Thymus (tissue), 11 donors: ENCODE results near the gene WNT3. TPM values are rescaled to one million over a fixed set of nuclear protein-coding genes. Genes with fewer than 3 reads are reported as not detected.
A peak's percentile ranks its signal among the peaks of the same experiment; 100 is the strongest.

ENCODE experiments used
- DNase-seq, 9 donors: peaks; one replicate each; pipeline ENCODE4 v3.0.0-alpha.2; 2013; ENCODE audit warnings: low spot score in 9 of 9, low read depth in 6 of 9, missing footprints in 1 of 9
- H3K27ac ChIP-seq, 2 donors: one replicate each; pipeline ENCODE4 v1.5.1; 2013; ENCODE audit warnings: control low read depth in 1 of 2, low read depth in 1 of 2, low read length in 1 of 2, mild to moderate bottlenecking in 1 of 2, moderate library complexity in 1 of 2
- H3K27me3 ChIP-seq, 2 donors: one replicate each; pipeline ENCODE4 v1.5.1; 2013; ENCODE audit warnings: low read length in 1 of 2; ENCODE audit not compliant: control insufficient read depth in 2 of 2, insufficient read depth in 1 of 2
- H3K36me3 ChIP-seq, 2 donors: one replicate each; pipeline ENCODE4 v1.5.1; 2013; ENCODE audit warnings: low read length in 1 of 2, mild to moderate bottlenecking in 1 of 2, moderate library complexity in 1 of 2; ENCODE audit not compliant: control insufficient read depth in 2 of 2, insufficient read depth in 2 of 2
- H3K4me1 ChIP-seq, 2 donors: one replicate each; pipeline ENCODE4 v1.5.1; 2013; ENCODE audit warnings: low read length in 2 of 2; ENCODE audit not compliant: control insufficient read depth in 2 of 2, insufficient read depth in 2 of 2
- H3K4me3 ChIP-seq, 2 donors: one replicate each; pipeline ENCODE4 v1.5.1; 2013; ENCODE audit warnings: low read length in 2 of 2, control low read depth in 1 of 2, mild to moderate bottlenecking in 1 of 2
- H3K9me3 ChIP-seq, 2 donors: one replicate each; pipeline ENCODE4 v1.5.1; 2013; ENCODE audit warnings: low read length in 1 of 2, mild to moderate bottlenecking in 1 of 2; ENCODE audit not compliant: control insufficient read depth in 2 of 2, insufficient read depth in 1 of 2
- WGBS: extraction: QIAGEN DNeasy Blood & Tissue Kit; methylation state at CpG from one replicate; pipeline ENCODE4 v1.1.7; 2013; 5-methylcytosine and 5-hydroxymethylcytosine counted together
- polyA plus RNA-seq: library from polyadenylated mRNA; stranded (reverse); fragments of 200-250 nt; gene quantifications from one replicate; pipeline ENCODE4 v1.2.3, GENCODE V29; 2013
- total RNA-seq: library from RNA; stranded (reverse); fragments of 120-200 nt; gene quantifications from one replicate; pipeline ENCODE4 v1.2.4, GENCODE V29; 2013
- donor health status: healthy.

Gene WNT3
- total and polyA plus RNA-seq, 2 donors, result 0.42 to 1.0 TPM

DNA sequence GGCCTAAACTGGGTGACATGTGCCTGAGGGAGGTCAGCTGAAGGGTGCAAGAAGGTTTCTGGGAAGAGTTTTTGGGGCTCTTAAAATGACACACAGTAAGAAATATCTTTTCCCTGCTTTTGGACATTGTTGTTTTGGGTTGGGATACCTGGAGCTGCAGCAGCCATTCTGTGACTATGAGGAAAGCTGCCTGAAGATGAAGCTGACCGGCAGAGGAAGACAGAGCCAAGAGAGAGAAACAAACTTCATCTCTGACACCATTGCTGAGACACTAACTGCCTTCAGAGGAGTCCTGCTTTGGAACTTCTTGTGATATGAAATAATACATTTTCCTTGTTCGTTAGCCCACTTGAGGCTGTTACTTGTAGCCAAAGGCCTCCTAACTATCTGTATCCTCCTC lies 8.8 kb upstream of the WNT3 start:
- DNase-seq, result no peak
- Histone ChIP-seq H3K27me3 (peaks cover 15 to 48% of the 10 kb centered on the region in 2 donors), H3K9me3 (peaks cover 0 to under 1% of the 10 kb centered on the region in 2 donors), H3K4me1 (no peaks in the 10 kb centered on the region), H3K36me3 (no peaks in the 10 kb centered on the region), H3K4me3 (no peak overlapping the region), H3K27ac (no peak overlapping the region)
- WGBS, result 90% methylated on average over 2 of the region's 2 CpGs

DNA sequence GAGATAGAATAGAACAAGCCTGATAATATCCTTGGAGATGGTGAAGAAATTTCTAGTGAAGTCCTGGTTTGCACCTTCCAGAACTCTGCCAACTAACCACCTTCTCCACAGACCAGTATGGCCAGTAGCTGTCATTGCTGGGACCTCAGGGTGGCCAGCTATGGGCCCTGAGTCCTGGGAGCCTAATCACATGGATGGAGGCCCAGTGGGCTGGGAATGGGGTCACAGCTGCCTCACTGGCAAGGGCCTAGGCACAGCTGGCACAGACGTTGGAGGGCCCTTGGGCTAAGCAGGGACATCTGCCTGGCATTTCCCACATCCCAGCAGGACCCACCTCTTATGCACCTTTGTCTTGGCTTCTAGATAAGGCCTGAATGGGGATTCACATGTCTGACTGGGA lies 7.6 kb upstream of the WNT3 start:
- Histone ChIP-seq H3K27ac (no peak overlapping the region), H3K4me1 (no peaks in the 10 kb centered on the region), H3K27me3 (peaks cover 26 to 50% of the 10 kb centered on the region in 2 donors), H3K9me3 (peaks cover 0 to 2% of the 10 kb centered on the region in 2 donors), H3K36me3 (no peaks in the 10 kb centered on the region), H3K4me3 (no peak overlapping the region)
- WGBS, result 89% methylated on average over 1 of the region's 1 CpG
- DNase-seq, result no peak

DNA sequence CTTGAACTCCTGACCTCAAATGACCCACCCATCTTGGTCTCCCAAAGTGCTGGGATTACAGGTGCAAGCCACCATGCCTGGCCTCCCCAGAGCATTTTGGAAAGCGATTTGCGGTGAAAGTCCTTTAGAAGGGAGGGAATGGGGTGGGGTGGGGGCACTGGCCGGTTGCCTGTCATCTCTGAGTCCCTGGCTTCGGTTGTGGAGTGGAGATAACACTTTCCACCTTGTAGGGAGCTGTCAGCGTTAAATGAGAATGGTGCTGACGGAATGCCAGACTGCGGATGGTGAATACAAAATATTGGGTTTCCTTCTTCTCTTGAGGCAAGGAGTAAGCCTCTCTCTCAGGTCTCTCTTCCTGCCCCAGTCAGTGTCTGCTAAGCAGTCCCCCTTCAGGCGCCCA lies 5.2 kb upstream of the WNT3 start:
- H3K4me1 ChIP-seq, result peaks cover 6 to 11% of the 10 kb centered on the region in 2 donors
- peaks cover 0 to 2% of the 10 kb centered on the region in 2 donors for H3K9me3 ChIP-seq
- H3K4me3 ChIP-seq, result no peak overlapping the region
- no peaks in the 10 kb centered on the region for H3K36me3 ChIP-seq
- no peak for DNase-seq
- H3K27me3 ChIP-seq, result peaks cover 48 to 70% of the 10 kb centered on the region in 2 donors
- WGBS, result 91% methylated on average over 8 of the region's 8 CpGs
- no peak overlapping the region for H3K27ac ChIP-seq

DNA sequence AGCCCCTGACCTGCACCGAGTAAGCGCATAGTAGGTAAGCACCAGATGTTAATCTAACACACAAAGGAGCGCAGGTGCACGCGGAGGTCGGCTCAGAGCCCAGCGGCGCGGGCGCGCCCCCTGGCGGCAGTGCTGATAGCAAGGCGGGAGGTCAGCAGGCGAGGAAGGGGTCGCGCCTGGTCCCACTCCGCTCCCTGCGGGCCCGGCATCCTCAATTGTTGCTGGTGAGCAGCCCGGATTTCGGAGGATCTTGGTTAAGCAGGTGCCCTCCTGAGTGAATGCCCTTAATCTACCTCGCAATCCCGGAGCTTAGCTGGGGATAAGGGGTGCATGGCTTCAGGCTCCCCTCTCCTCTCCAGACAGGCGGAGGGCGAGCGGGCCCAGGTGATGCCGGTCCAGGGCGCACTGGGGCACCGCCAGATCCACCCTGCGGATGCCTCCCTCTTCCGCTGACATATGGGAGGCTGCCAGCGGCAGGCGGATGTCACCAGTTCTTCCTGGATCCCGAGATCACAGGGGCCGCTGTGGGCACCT lies 4.0 kb upstream of the WNT3 start:
- Histone ChIP-seq H3K9me3 (peaks cover 0 to 2% of the 10 kb centered on the region in 2 donors), H3K4me3 (no peak overlapping the region), H3K36me3 (no peaks in the 10 kb centered on the region), H3K27me3 (peaks cover 57 to 78% of the 10 kb centered on the region in 2 donors), H3K27ac (no peak overlapping the region), H3K4me1 (peaks cover 9 to 15% of the 10 kb centered on the region in 2 donors)
- 30% methylated on average over 35 of the region's 35 CpGs for WGBS
- peak in 4 of 9 donors; percentile 5 to 34 (median 26) for DNase-seq

DNA sequence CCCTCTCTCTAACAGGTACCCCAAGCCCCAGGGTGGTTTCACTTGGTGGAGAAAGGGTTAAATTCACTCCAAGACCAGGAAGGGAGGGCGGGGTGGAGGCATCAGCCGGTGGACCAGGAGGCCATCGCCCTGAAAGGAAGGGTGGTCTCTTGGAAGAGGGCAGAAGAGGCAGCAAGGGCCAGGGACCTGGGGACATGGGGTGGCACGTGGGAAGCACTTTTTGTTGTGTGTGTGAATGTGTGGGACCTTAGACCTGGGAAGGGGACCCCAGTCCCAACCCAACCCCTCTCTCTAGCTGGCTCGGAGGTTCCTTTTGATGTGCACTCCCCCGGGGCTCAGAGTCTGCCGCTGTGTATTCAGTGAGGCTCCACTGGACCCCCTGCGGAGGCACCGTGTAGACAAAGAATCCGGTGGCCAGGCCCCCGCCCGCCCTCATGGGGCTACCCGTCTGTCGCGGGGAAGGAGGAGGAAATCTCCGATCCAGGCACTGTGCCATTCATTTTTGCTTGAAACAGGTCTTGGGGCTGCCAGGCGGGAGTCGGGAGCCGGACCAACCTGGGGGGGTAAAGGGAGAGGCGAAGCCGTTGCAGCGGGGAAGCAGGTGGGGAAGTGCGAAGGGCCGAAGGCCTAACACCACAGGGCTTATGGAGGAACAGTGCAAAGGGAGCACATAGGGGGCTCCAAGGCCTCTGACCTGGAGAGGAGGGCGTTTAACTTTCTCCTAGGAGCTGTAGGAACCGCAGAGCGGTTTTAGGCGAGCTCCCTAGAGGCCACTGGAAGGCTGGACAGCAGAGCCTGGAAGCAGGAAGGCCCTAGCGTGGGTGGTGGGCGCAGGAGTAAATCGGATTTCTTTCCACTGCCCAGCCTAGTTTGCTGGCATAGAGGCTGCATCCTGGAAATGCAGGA lies 3.2 kb upstream of the WNT3 start:
- peaks cover 0 to 2% of the 10 kb centered on the region in 2 donors for H3K9me3 ChIP-seq
- 34% methylated on average over 31 of the region's 31 CpGs for WGBS
- no peak overlapping the region for H3K27ac ChIP-seq
- no peak overlapping the region for H3K4me3 ChIP-seq
- H3K4me1 ChIP-seq, result peaks cover 9 to 15% of the 10 kb centered on the region in 2 donors
- peaks cover 58 to 85% of the 10 kb centered on the region in 2 donors for H3K27me3 ChIP-seq
- H3K36me3 ChIP-seq, result no peaks in the 10 kb centered on the region
- no peak for DNase-seq

DNA sequence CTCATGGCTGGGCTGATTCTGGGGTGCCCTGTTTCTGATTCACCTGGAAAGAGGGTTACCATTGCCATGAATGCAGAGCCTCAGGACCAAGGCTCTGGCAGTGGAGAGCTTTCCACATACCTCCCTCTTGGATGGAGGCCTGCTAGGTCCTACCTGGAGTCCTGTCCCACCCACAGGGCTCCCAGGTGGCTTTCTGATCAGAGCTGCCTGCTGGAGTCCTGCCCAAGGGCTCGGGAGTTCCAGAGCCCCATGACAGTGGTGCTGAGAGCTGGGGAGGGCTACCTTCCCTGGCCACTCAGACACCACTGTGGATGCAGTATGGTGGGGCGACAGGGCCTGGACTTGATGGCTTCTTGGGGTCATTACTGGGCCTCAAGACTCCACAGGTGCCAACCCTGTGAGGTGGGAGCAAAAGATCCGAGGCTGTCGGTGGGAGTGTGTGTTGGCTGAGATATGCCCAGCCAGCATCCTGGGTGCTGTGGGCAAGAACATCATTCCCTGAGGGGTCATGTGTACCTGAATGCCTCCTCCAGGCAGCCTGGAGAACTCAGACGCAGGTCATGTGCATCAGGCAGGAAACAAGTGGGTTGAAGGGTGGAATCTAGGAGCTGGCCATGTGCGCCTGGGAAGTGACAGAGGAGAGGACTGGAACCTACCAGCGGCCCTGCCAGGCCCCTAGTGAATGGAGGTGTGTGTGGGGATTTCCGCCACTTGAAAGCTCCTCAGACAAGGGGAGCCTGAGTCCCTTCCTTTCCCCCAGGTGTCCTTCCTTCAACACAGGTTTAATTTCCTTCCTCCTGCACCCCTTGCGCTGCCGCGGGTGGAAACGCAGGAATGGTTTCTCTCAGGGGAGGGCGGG lies 2.3 kb upstream of the WNT3 start:
- Histone ChIP-seq H3K9me3 (peaks cover 0 to 2% of the 10 kb centered on the region in 2 donors), H3K36me3 (no peaks in the 10 kb centered on the region), H3K27ac (no peak overlapping the region), H3K4me1 (peaks cover 9 to 15% of the 10 kb centered on the region in 2 donors), H3K4me3 (no peak overlapping the region), H3K27me3 (peaks cover 59 to 91% of the 10 kb centered on the region in 2 donors)
- DNase-seq, result no peak
- WGBS, result 47% methylated on average over 13 of the region's 13 CpGs

DNA sequence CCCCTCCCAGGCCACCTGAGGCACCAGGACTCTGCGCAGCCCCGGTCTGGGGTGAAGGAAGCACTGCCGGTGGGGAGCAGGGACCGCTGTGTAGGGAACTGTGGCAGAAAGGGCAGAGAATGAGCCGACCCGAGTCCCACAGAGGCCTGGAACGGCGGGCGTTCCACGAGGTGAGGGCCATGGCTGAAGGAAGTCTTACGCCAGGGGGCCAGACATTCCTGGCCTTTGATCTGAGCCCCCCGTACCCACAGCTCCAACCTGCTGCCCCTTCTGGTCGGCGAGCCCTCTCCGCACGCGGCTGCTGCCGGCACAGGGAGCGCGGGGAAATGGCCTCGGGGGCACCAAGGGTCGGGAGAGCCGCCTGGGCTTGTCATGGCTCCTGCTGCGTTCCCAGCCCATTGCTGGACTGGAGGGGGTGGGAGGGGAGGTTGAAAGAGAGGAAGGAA lies 1.4 kb upstream of the WNT3 start:
- Histone ChIP-seq H3K4me1 (peaks cover 9 to 15% of the 10 kb centered on the region in 2 donors), H3K27ac (no peak overlapping the region), H3K9me3 (peaks cover 0 to 2% of the 10 kb centered on the region in 2 donors), H3K36me3 (no peaks in the 10 kb centered on the region), H3K27me3 (peaks cover 62 to 96% of the 10 kb centered on the region in 2 donors), H3K4me3 (no peak overlapping the region)
- 3% methylated on average over 24 of the region's 24 CpGs for WGBS
- DNase-seq, result no peak

DNA sequence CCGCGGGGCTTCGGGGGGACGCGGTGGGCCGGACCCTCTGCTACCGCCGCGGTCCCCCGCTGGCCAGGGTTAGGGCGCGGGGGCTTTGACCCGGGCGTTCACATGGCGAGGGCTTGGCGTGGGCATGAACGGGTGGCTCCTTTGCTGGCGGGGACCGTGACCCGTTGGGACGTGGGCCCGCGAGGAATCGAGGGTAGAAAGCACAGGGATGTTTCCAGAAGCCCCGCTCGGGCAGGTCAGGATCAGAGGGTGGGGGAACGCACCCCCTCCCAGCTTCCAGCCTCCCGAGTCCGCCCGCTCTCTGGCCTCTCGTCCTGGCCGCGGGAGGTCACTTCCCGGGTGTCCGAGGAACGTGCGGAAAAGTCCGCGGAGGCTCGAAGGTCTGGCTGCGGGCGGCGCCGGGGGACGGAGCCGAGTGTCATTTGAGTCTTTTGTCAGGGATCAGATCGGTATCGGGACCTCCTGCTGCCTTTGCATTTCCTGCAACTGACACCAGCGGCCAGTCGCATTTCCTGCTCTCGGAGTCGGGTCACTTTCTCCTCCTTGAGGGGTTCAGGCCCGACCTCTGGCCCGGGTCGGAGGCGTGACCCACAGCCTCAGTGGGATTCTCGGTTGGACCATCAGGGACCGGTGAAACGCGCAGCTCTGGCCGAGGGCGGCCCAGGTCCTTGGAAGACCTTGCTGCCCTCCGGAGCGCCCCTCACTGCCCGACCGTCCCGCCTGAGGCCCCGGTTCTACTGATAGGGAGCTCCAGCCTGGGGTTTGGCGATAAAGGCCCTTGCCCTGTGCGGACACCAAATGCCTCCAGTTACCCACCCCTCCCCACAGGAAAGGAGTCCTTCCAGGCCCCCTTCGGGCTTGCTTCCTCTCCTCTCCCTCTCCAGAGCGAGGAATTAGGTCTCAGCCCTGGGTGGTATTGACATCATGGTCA lies 702 bp upstream of the WNT3 start:
- H3K4me1 ChIP-seq, result peaks cover 9 to 15% of the 10 kb centered on the region in 2 donors
- peak overlapping the region in 1 of 2 donors; percentile 42 for H3K4me3 ChIP-seq
- H3K36me3 ChIP-seq, result no peaks in the 10 kb centered on the region
- DNase-seq, result peak in 1 of 9 donors; percentile 7
- peaks cover 0 to 2% of the 10 kb centered on the region in 2 donors for H3K9me3 ChIP-seq
- peaks cover 65 to 98% of the 10 kb centered on the region in 2 donors for H3K27me3 ChIP-seq
- 3% methylated on average over 72 of the region's 72 CpGs for WGBS
- H3K27ac ChIP-seq, result no peak overlapping the region
